ENCODE measurements around the gene ARHGEF17.

ARHGEF17 gene

DNA sequence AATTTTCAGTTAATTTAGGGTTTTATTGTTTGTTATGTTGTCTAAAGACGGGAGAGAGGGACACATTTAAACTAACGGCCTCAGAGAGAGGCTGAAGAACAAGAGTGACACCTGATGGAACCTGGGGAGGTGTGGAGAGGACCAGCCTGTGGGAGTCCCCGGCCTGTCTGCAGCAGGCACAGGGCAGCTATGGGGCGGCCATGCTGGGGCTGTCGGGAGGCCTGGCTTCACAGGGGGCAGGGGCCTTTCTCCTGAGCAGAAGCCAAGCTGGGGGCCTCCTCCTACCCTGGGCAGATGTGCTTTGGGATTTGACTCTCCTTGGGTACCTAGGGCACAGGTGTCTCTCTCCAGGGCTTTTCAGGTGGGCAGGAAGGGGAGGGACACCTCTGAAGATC is 90.1 kb downstream of the ARHGEF17 start:
- DNase-seq = no peak

- DNase-seq = no peak
These were observed 90.6 kb downstream of the ARHGEF17 start for GRCh38 chr11:73398721-73399120.

- DNase-seq = no peak
These were observed 91.1 kb downstream of the ARHGEF17 start for GRCh38 chr11:73399159-73399590.

GRCh38 chr11:73399636-73400035 is 91.6 kb downstream of the ARHGEF17 start:
- no peak for DNase-seq

GRCh38 chr11:73400293-73400692 is 92.2 kb downstream of the ARHGEF17 start:
- DNase-seq = no peak

DNA sequence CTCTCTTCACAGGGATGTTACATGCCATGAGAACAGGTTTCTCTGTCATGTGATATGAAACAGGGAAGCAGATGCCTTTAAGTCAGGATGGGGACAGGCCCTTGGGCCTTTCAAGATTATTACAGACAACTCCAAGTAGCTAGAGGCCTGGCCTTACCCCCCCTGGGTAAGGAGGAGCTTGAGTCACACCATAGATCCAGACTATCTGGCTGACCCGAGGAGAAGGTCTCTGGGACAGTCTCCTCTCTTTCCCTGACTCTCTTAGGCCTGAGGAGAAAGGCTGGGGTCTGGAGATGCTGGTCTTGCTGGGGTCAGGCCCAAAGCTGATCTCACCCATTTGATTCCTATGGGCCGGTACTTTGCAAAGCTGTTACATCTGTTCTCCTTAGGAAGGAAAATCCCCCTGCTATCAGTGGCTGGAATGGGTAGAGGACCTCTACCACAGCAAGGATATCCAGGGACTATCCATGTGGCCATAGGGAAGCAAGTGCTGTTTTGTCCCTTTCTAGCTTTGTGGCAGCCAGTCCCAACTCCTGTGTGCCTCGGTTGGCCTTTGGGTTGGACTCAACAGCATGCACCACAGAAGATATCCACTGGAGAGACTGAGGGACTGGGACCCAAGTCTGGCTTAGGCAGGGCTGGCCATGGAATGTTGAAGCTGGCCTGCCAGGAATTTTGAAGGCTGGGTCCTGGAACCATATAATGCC is 93.3 kb downstream of the ARHGEF17 start:
- no peak for DNase-seq

DNA sequence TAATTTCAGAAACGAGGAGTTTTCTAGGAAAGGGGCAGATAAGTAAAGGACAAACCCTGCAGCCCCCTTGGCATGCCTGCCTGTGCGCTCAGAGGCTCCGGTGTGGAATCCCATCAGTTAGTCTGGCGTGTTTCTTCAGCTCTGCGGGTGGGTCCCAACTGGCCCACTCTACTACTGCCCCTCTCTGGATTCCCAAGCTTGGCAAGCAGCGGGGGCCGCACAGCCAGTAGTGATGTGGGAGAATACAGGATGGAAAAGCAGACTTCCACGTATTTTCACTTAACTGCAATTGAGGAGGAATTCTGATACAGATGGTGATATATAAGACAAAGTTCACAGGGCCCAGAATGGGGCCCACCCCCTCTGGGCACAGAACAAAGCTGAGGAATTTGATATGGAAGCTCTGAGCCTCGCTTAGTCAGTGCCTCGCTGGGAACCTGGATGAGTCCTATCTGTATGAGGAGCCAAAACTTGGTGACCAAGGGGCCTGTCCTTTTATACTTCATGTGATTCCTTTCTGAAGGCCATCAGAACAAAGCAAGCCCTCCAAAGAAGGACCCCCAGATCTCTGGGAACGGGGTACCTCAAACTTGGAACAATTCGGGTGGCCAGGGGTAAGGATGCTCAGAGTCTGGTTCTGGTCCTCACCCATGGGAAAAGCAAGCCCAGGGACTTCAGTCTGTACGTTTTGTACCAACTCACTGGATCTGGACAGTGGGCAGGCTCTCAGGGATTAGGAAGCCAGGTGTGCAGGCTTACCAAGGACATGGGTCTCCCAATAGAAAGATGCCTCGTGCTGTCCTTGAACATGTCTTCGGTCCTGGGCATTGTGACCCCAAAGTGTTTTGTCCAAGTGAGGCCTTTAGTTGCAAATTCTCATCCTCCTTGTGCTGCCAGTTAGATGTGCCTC is 94.1 kb downstream of the ARHGEF17 start:
- no peak for DNase-seq

DNA sequence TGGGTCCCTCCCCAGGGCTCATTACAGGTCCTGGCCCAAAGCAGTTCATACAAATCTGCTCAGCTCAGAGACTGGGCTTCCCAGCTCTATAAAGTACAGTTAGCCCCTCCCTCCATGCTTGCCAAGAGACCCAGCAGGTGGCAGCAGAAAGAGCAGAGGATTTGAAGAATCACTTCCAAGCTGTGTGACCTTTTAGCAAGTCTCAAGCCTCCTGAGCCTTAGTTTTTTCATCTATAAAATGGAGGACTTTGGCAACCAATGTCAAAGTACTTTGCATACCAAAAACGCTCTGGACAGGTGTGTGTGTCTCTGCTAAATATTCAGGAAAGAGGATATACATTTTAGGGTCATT is 94.7 kb downstream of the ARHGEF17 start:
- DNase-seq = no peak

GRCh38 chr11:73403541-73403940 is 95.5 kb downstream of the ARHGEF17 start:
- no peak for DNase-seq

GRCh38 chr11:73404048-73404447 is 96.0 kb downstream of the ARHGEF17 start:
- no peak for DNase-seq

DNA sequence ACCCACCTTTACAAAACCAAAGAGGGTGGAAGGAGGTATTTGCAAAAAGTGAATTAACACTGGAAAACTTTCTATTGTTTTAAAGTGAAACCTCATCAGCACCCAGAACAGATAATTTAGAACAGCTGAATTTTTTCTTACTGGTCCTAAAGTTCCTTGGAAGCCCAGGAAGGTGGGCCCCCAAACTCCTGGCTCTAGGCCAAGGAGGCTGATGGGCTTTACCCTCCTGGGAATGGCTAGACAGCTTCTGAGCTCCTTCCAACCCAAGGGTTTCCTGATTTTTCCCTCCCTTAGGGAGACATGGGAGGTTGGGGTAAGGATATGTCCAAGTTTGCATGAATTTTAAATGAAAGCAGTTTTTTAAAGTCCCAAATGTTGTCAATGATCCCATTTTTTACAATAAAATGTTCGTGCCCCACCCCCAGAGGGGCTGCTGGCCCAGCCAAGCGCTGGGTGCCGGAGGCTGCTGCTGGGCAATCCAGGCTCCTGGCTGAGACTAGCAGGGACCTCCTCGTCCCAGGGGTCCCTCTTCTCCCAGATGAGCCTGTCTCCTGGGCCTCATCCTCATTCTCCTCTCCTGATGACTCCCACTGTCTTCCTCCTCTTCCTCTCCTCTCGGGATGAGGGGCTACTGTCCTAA is 96.5 kb downstream of the ARHGEF17 start:
- DNase-seq = no peak

DNA sequence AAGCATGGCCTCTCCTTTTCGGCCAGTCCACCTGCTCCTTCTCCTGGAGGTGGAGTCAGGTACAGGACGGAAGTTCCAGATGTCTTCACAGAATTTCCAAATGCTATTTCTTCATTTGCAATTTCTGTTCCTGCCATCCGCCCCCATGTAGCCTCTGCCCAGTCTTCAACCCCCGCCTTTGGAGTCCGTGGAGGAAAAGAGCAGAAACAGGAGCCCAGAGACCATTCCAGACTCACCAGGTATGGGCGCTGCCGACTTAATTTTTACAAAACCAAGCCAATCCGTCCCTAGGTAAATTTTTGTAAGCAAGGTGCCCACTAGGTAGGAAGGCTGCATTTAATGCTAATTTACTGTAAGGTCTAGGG is 97.1 kb downstream of the ARHGEF17 start:
- DNase-seq = no peak

DNA sequence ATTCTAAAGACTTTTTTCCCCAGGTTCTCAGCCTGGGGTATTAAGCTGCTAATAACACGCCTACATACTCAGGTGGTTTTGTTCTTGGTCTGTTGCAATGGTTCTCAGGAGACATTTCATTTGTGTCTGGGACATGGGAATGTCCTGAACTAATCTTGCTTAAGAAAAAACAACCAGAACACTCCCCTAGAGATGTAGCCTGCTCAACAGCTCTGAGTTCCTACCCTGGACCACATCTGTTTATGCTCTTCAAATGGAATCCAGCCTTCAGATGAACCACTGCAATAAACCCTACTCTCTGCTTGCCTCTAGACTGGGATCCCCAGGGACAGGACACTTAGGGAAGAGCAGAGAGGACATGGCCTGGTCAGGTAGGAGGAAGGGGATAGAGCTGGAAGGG is 98.1 kb downstream of the ARHGEF17 start:
- no peak for DNase-seq

GRCh38 chr11:73406619-73407018 is 98.5 kb downstream of the ARHGEF17 start:
- DNase-seq = no peak

GRCh38 chr11:73409431-73409830 is 101.4 kb downstream of the ARHGEF17 start:
- no peak for DNase-seq

GRCh38 chr11:73410627-73411026 is 102.6 kb downstream of the ARHGEF17 start:
- DNase-seq = no peak

GRCh38 chr11:73411031-73411430 is 103.0 kb downstream of the ARHGEF17 start:
- no peak for DNase-seq

GRCh38 chr11:73412308-73412707 is 104.2 kb downstream of the ARHGEF17 start:
- DNase-seq = no peak

DNA sequence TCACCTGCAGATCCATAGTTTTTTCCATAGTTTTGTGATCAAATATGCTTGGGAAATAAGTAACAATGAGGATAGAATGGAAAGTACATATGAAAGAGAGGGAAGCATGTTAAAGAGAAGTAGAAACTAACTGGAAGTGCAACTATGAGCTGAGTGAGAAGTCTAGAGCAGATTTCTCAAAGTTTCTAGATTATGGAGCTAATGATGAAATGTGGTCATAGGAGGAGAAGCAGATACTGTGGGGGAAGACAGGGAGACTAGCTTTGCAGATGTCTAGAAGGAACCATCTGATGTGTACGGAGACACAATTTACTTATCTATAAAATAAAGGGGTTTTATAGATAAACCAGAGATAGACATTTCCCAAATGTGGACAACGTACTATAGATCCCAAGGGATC is 105.2 kb downstream of the ARHGEF17 start:
- DNase-seq = no peak

GRCh38 chr11:73414977-73415651 is 107.0 kb downstream of the ARHGEF17 start:
- DNase-seq = no peak

GRCh38 chr11:73415854-73416615 is 108.0 kb downstream of the ARHGEF17 start:
- no peak for DNase-seq

GRCh38 chr11:73416786-73417185 is 108.7 kb downstream of the ARHGEF17 start:
- no peak for DNase-seq
